Skeletal muscle cell (primary cell): ENCODE results near the gene CLUH.

Experiments
- DNase-seq: peaks from one replicate; pipeline ENCODE4 v3.0.0-alpha.2; 2010; ENCODE audit warnings: low read depth
- H3K4me3 ChIP-seq: 2 replicates; pipeline ENCODE4 v1.5.1; 2011; ENCODE audit warnings: low read depth, mild to moderate bottlenecking, control low read depth, low read length, moderate library complexity

CLUH gene

DNA sequence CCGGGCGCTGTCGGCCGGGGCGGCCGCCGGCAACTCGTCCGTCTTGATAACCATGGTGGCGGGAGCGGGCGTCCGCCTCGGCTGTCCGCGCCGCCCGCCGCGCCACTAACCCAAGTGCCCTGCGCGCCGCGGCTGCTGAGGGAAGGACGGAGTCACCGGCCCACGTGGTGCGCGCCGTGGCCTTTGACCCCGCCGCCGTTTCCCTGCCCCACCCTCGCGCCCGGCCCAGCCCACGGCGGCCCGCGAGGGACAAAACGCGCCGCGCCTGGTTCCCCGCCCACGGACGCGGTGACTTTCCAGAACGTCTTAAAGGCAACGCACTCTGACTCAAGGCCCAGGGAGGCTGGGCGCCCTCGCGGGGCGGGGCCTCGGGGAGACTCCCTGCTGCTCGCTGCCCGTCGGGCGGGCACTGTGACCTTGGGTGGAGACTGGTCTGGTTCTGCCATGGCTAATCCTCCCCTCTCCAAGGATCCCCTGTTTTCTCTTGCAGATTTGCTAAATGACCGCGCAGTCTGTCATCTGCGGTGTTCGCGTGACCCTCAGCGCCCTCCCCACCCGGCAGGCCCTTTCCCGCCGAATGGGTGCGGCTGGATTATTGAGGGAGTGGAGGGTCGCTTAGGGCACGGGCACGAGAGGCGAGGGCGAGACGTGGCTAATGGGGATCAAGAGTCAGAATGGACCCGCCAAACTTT lies at the start of gene CLUH:
Gene CLUH, minus strand, starts transcription at position 157 of the 692 bp plus-strand sequence. Its CDS starts 103 bp downstream, at position 54.
- DNase-seq, result peak; percentile 91
- H3K4me3 ChIP-seq, result peak within 1 kb of the TSS; percentile 76

- H3K4me3 ChIP-seq, result no peak overlapping the region
These were observed 47.3 kb upstream of the CLUH start for GRCh38 chr17:2758870-2759269.

DNA sequence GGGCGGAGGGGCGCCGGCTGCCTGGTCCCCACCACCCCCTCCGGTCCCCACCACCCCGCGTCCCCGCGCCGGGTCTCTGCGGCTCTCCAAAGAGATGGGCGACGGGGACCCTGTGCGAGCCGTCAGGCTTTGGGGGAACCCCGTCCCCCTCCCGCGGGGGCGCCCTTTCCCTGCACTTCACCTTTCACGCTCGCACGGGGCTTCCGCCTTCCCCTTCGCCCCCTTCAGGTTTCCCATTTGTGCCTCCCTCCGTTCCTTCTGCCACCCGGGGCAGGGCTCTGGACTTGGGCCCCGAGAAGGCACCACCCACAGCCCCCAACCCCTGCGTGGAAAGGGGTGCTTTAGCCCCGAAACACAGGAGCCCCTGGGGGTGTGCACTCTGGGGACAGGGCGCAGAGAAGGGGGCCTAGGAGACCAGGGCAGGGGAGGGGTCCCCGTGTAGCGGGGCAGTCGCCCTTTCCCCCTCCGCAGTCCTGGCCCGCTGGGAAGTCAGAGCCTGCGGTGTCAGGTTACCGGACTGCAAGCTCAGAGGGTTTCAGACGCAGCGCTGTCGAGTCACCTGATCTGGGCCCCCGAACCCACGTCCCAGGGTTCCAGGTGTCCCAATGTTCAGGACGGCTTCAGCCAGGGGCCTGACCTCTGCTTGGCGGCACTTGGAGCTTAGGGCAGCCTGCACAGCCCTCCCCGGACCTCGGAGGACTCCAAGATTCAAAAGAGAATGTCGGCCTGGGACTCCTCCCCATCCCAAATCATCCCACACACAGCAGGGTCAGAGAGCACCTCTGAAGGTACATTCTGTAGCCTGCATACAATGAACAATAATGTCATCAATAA lies 44.5 kb upstream of the CLUH start:
- peak overlapping the region; percentile 0 for H3K4me3 ChIP-seq
- DNase-seq, result no peak

More at GRCh38 chr17:2758870-2759269, 47.3 kb upstream of the CLUH start:
- DNase-seq, result no peak

DNA sequence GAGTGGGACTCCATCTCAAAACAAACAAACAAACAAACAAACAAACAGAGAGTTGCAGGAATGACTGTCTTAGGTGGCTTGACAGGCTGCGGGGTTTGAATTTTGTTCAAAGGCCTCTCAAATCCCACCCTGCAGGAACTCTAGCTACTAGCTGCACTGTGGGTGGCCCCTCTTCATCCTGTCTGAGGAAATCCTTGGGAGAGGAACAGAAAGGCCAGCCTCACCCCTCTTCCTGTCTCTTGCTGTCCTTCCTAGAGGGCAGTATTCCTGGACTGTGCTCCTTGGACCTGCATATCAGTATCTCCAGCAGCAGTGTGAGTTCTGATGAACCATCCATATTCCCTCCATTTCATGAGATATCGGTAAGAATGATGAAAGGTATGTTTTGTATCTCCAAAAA lies 39.9 kb upstream of the CLUH start:
- DNase-seq, result no peak
- H3K4me3 ChIP-seq, result no peak overlapping the region

DNA sequence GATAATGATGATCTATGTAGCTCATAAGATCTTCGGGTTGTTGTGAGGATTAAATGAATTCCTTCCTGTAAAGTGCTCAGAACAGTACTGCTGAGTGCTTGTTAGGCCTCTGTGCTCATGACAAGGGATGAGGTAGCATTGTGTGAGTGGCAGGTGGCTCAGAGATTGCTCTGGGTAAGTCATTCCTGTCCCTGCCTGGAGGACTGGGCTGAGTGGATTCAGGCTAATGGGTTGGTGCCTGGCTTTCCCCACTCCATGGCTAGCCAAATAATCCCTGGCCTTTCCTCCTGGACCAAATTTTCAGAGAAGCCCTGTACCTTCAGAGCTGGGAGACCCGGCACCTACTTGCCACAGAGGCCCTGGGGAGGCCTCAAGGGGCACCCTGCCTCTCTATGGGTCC lies 39.2 kb upstream of the CLUH start:
- no peak overlapping the region for H3K4me3 ChIP-seq
- DNase-seq, result no peak

- no peak overlapping the region for H3K4me3 ChIP-seq
- DNase-seq, result peak; percentile 6
These were observed 38.2 kb upstream of the CLUH start for GRCh38 chr17:2749784-2750181.

GRCh38 chr17:2749058-2749783 lies 37.7 kb upstream of the CLUH start, which contains the start of gene CCDC92B:
Gene CCDC92B (minus strand): TSS chr17:2749652. CDS start chr17:2735145, 14,507 bp downstream.
- DNase-seq, result no peak
- H3K4me3 ChIP-seq, result no peak within 1 kb of the TSS

GRCh38 chr17:2745317-2746037 lies 33.9 kb upstream of the CLUH start:
- DNase-seq, result no peak
- H3K4me3 ChIP-seq, result no peak overlapping the region

DNA sequence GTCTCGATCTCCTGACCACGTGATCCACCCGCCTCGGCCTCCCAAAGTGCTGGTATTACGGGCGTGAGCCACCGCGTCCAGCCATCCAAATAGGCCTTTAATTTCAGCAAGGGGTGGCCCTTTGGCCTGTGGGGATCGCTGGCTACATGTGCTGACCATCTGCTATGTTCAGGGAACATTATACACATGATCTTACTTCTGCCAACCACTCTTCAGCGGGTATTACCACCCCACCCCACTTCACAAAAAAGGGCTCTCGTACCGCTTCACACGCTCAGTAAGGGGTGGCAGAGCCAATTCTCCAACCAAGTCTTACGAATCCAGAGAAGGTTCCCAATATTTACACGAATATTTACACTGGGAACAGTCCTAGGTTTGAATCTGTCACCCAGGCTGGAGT lies 26.1 kb upstream of the CLUH start:
- H3K4me3 ChIP-seq, result no peak overlapping the region
- DNase-seq, result no peak

GRCh38 chr17:2736956-2737355 lies 25.4 kb upstream of the CLUH start:
- H3K4me3 ChIP-seq, result no peak overlapping the region
- DNase-seq, result no peak

GRCh38 chr17:2735896-2736295 lies 24.3 kb upstream of the CLUH start:
- DNase-seq, result no peak
- H3K4me3 ChIP-seq, result no peak overlapping the region

DNA sequence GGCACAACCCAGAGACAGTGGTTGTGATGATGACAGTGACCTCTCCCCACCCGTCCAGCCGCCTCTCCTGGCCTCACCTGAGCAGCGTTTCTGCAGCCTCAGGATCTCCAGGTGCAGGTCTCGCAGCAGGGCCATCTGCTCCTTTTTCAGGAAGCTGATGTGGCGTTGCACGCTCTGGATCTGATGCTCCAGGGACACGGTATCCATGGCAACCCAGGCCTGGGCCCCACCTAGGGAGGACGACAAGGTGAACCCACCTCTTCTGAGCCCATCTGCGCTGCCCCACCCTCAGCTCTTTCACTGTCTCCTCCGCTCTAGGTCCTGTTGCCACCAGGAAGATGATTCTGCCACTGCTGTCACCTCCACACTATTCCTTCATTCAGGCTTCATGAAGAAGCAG lies 23.4 kb upstream of the CLUH start:
- no peak overlapping the region for H3K4me3 ChIP-seq
- no peak for DNase-seq

GRCh38 chr17:2731807-2732206 lies 20.2 kb upstream of the CLUH start:
- DNase-seq, result no peak
- H3K4me3 ChIP-seq, result no peak overlapping the region

GRCh38 chr17:2730764-2731353 lies 19.3 kb upstream of the CLUH start:
- no peak overlapping the region for H3K4me3 ChIP-seq
- DNase-seq, result no peak

- peak overlapping the region; percentile 18 for H3K4me3 ChIP-seq
- no peak for DNase-seq
These were observed 13.2 kb upstream of the CLUH start for GRCh38 chr17:2724784-2725164.

DNA sequence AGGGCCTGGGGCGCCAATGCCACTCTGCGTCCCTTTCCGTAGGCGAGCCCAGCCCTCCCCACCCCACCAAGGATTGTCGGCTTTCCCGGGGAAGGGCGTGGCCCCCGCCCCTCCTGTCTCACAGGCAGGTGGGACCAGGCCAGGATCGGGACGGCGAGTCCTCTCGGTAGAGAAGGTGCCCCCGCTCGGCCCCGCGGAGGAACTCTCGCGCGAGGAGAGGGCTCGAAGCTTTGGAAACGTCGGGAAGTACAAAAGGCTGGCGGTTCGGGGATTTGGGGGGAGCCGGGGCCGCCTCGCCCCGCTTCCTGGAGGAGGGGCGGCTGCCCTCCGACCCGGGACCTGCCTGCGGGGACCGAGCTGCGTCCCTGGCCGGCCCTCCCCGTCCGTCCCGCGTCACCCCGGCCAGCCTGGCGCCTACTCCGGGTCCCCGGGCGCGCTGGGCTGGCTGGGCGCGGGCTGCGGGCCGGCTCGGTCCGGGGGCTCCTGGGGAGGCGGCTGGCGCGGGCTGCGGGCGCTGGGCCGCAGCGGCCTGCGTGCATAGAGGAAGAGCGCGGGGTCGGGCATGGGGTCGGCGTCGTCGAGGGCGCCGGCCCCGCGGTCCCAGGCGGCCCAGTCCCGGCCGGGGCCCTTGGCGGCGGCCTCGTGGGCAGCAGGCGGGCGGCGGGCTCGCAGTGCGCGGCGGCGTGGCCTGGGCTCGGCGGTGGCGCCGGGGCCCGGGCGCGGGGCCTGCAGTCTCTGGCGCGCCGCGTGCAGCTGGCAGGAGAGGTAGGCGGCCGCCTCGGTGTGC lies 12.6 kb upstream of the CLUH start:
- no peak for DNase-seq
- H3K4me3 ChIP-seq, result peak overlapping the region; percentile 21

DNA sequence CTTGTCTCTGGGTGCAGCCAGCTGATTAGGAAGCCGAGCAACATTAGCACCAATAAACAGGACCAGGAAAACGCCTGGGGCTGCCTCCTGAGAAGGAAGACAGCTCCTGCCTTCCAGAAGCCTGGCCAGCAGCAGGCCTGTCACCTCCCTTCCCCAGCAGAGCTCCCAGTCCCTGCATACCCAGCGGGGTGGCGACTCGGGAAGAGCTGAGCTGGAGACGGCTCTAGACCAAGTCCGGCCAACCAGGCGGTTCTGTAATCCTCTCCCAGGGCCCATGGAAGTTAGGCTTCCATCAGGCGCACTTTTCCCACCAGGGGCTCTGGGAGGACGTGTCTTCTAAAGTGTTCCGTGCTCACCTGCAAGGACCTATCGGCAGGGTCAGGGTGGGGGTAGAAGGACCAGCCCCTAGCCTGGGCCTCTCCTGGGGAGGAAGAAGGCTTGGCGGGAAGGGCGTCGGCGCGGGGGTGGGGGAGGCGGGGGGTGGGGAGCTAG lies 12.0 kb upstream of the CLUH start:
- DNase-seq, result no peak
- no peak overlapping the region for H3K4me3 ChIP-seq

GRCh38 chr17:2722611-2723010 lies 11.0 kb upstream of the CLUH start:
- no peak for DNase-seq

More at GRCh38 chr17:2722611-2723010, 11.0 kb upstream of the CLUH start:
- H3K4me3 ChIP-seq, result no peak overlapping the region
